ES-I3 (cell line): Measurements from ENCODE around the gene DHX57.
"Not testable (repeated sequence)": the region's sequence is repeated elsewhere in the genome, so short reads cannot be mapped to it uniquely, and the experiment has no call there.

Experiments
- H3K36me3 ChIP-seq: 2 replicates; pipeline ENCODE4 v1.6.1; 2013; ENCODE audit warnings: mild to moderate bottlenecking, low read length, control low read depth, moderate library complexity; ENCODE audit not compliant: insufficient read depth
- H3K4me1 ChIP-seq: 2 replicates; pipeline ENCODE4 v1.6.1; 2013; ENCODE audit warnings: mild to moderate bottlenecking, control low read depth, low read length; ENCODE audit not compliant: insufficient read depth
- H3K9ac ChIP-seq: 2 replicates; pipeline ENCODE4 v1.6.1; 2013; ENCODE audit warnings: low read depth, mild to moderate bottlenecking, low read length, moderate library complexity
- H3K9me3 ChIP-seq: 2 replicates; pipeline ENCODE4 v1.6.1; 2013; ENCODE audit warnings: mild to moderate bottlenecking, low read length, moderate library complexity; ENCODE audit not compliant: control insufficient read depth, insufficient read depth

DHX57 gene

GRCh38 chr2:38835015-38835601 is 40.6 kb downstream of the DHX57 start:
- no peaks in the 10 kb centered on the region for H3K9me3 ChIP-seq
- peaks cover 8% of the 10 kb centered on the region; the same call in 1 of the 2 replicates for H3K36me3 ChIP-seq
- H3K4me1 ChIP-seq, result no peaks in the 10 kb centered on the region
- no peak overlapping the region for H3K9ac ChIP-seq

GRCh38 chr2:38830526-38831159 is 45.1 kb downstream of the DHX57 start:
- Histone ChIP-seq H3K4me1 (no peaks in the 10 kb centered on the region; the same call in 1 of the 2 replicates), H3K9me3 (no peaks in the 10 kb centered on the region), H3K9ac (no peak overlapping the region), H3K36me3 (peaks cover 7% of the 10 kb centered on the region)

GRCh38 chr2:38829971-38830370 is 45.8 kb downstream of the DHX57 start:
- no peaks in the 10 kb centered on the region for H3K9me3 ChIP-seq
- H3K9ac ChIP-seq, result no peak overlapping the region
- H3K36me3 ChIP-seq, result peaks cover 11% of the 10 kb centered on the region
- H3K4me1 ChIP-seq, result no peaks in the 10 kb centered on the region; the same call in 1 of the 2 replicates

GRCh38 chr2:38828460-38828859 is 47.3 kb downstream of the DHX57 start:
- H3K9me3 ChIP-seq, result no peaks in the 10 kb centered on the region
- peaks cover 9% of the 10 kb centered on the region for H3K36me3 ChIP-seq
- no peaks in the 10 kb centered on the region; the same call in 1 of the 2 replicates for H3K4me1 ChIP-seq
- H3K9ac ChIP-seq, result no peak overlapping the region

- H3K4me1 ChIP-seq, H3K9ac ChIP-seq, H3K9me3 ChIP-seq: not testable (repeated sequence)
- H3K36me3 ChIP-seq, result peaks cover 14% of the 10 kb centered on the region
These were observed 48.1 kb downstream of the DHX57 start for GRCh38 chr2:38827539-38828145.

GRCh38 chr2:38825956-38826355 is 49.8 kb downstream of the DHX57 start:
- Histone ChIP-seq H3K9ac (no peak overlapping the region), H3K36me3 (peaks cover 15% of the 10 kb centered on the region), H3K4me1 (no peaks in the 10 kb centered on the region; the same call in 1 of the 2 replicates), H3K9me3 (no peaks in the 10 kb centered on the region)

- Histone ChIP-seq H3K36me3 (peaks cover 15% of the 10 kb centered on the region), H3K9me3 (no peaks in the 10 kb centered on the region), H3K4me1 (no peaks in the 10 kb centered on the region; the same call in 1 of the 2 replicates), H3K9ac (no peak overlapping the region)
These were observed 50.8 kb downstream of the DHX57 start for GRCh38 chr2:38824906-38825305.

GRCh38 chr2:38823386-38823785 is 52.3 kb downstream of the DHX57 start:
- Histone ChIP-seq H3K9me3 (no peaks in the 10 kb centered on the region), H3K4me1 (no peaks in the 10 kb centered on the region; the same call in 1 of the 2 replicates), H3K36me3 (peaks cover 20% of the 10 kb centered on the region), H3K9ac (no peak overlapping the region)

GRCh38 chr2:38818565-38818964 is 57.2 kb downstream of the DHX57 start:
- no peak overlapping the region for H3K9ac ChIP-seq
- peaks cover 22% of the 10 kb centered on the region for H3K36me3 ChIP-seq
- H3K9me3 ChIP-seq, result no peaks in the 10 kb centered on the region

GRCh38 chr2:38815936-38816335 is 59.8 kb downstream of the DHX57 start:
- Histone ChIP-seq H3K9ac (no peak overlapping the region), H3K36me3 (peaks cover 16% of the 10 kb centered on the region), H3K4me1 (no peaks in the 10 kb centered on the region), H3K9me3 (no peaks in the 10 kb centered on the region)

More at GRCh38 chr2:38818565-38818964, 57.2 kb downstream of the DHX57 start:
- H3K4me1 ChIP-seq, result no peaks in the 10 kb centered on the region

GRCh38 chr2:38810488-38810887 is 65.2 kb downstream of the DHX57 start:
- Histone ChIP-seq H3K9ac (no peak overlapping the region), H3K4me1 (no peaks in the 10 kb centered on the region), H3K9me3 (no peaks in the 10 kb centered on the region), H3K36me3 (peaks cover 7% of the 10 kb centered on the region)

- H3K9me3 ChIP-seq, result no peaks in the 10 kb centered on the region
- no peak overlapping the region for H3K9ac ChIP-seq
- no peaks in the 10 kb centered on the region; the same call in 1 of the 2 replicates for H3K36me3 ChIP-seq
- no peaks in the 10 kb centered on the region for H3K4me1 ChIP-seq
These were observed 67.1 kb downstream of the DHX57 start for GRCh38 chr2:38808677-38809076.

GRCh38 chr2:38806733-38807059 is 69.0 kb downstream of the DHX57 start:
- H3K36me3 ChIP-seq, result peaks cover 2% of the 10 kb centered on the region; the same call in 1 of the 2 replicates
- no peaks in the 10 kb centered on the region for H3K9me3 ChIP-seq
- H3K9ac ChIP-seq, result no peak overlapping the region
- no peaks in the 10 kb centered on the region for H3K4me1 ChIP-seq

- no peak overlapping the region for H3K9ac ChIP-seq
- H3K4me1 ChIP-seq, result no peaks in the 10 kb centered on the region
- no peaks in the 10 kb centered on the region for H3K9me3 ChIP-seq
- peaks cover 2% of the 10 kb centered on the region; the same call in 1 of the 2 replicates for H3K36me3 ChIP-seq
These were observed 69.6 kb downstream of the DHX57 start for GRCh38 chr2:38806015-38806732.
